B cell (primary cell): ENCODE measurements around the gene STARD3NL.

Experiments
- CTCF ChIP-seq: fragments of 200-600 bp; IDR thresholded peaks from one replicate; pipeline ENCODE4 v1.8.0; 2022; ENCODE audit warnings: antibody characterized with exemption, mild to moderate bottlenecking
- EZH2 ChIP-seq: IDR thresholded peaks from 2 replicates; pipeline ENCODE4 v1.6.1; 2012; ENCODE audit warnings: borderline replicate concordance, low read depth, mild to moderate bottlenecking, moderate library complexity, low read length; ENCODE audit not compliant: insufficient read depth, poor library complexity, severe bottlenecking

- no peak for TF ChIP-seq CTCF
- TF ChIP-seq EZH2: no peak
Observed at GRCh38 chr7:38229386-38229785, 51.3 kb downstream of the STARD3NL start.
